ENCODE measurements around the gene RASA3. TPM values are rescaled to one million over a fixed set of nuclear protein-coding genes. Genes with fewer than 3 reads are reported as not detected.
A peak's percentile ranks its signal among the peaks of the same experiment; 100 is the strongest.

RASA3 gene
- total RNA-seq, 1 donor from 2014 or later: 41.1 TPM

DNA sequence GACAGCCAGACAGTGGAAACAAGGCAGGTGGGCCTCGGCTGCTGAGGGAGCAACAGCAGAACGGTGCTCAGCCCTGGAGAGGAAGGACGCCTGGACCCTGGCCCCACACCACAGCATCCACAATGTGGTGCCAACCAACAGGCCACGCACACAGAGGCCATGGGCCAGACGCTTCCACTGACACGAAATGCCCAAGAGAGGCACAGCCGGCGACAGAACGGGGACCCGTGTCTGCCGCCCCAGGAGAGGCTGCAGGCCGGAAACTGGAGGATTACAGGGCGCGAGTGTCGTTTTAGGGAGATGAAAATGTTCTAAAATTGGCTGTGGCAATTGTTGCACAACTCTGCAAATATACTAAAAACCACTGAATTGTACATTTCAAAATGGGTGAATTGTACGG is 69.7 kb downstream of the RASA3 start:
- peaks cover 84% of the 10 kb centered on the region for H3K79me2 ChIP-seq (ENCODE audit: insufficient read depth, low read length)
- no peak for FAIRE-seq
- no peaks in the 10 kb centered on the region for H3K27me3 Mint-ChIP-seq (ENCODE audit: low read depth, unreplicated experiment)
- H3K36me3 ChIP-seq (ENCODE audit: insufficient read depth, low read length): no peaks in the 10 kb centered on the region
- no peaks in the 10 kb centered on the region for H3K27me3 ChIP-seq (ENCODE audit: insufficient read depth, low read length)
- TF ChIP-seq EZH2 (IDR thresholded peaks at IDR 0.05; ENCODE audit: insufficient read depth, low read length): no peak
- H3K9me3 ChIP-seq (ENCODE audit: insufficient read depth, low read depth, low read length): no peaks in the 10 kb centered on the region
- peak overlapping the region; percentile 55 for H3K27ac Mint-ChIP-seq (ENCODE audit: unreplicated experiment)
- no peak overlapping the region for H2AFZ ChIP-seq (ENCODE audit: low read depth, low read length)
- H3K4me2 ChIP-seq (ENCODE audit: low read length): no peak overlapping the region
- no peak overlapping the region for H3K4me3 Mint-ChIP-seq (ENCODE audit: unreplicated experiment)
- H3K27ac ChIP-seq (ENCODE audit: low read depth, low read length): no peak overlapping the region
- H3K4me1 ChIP-seq (ENCODE audit: insufficient read depth, low read length): peaks cover 55% of the 10 kb centered on the region
- no peak for DNase-seq (ENCODE audit: low read depth)
- H3K4me3 ChIP-seq (ENCODE audit: insufficient read depth, low read depth, low read length): no peak overlapping the region
- H4K20me1 ChIP-seq (ENCODE audit: insufficient read depth, low read length): peaks cover 37% of the 10 kb centered on the region
- H3K4me1 Mint-ChIP-seq (ENCODE audit: low read depth, unreplicated experiment): peaks cover 51% of the 10 kb centered on the region
- H3K9me3 Mint-ChIP-seq (ENCODE audit: unreplicated experiment): no peaks in the 10 kb centered on the region
- H3K36me3 Mint-ChIP-seq (ENCODE audit: low read depth, unreplicated experiment): peaks cover 4% of the 10 kb centered on the region
- no peak overlapping the region for H3K9ac ChIP-seq (ENCODE audit: low read length)

DNA sequence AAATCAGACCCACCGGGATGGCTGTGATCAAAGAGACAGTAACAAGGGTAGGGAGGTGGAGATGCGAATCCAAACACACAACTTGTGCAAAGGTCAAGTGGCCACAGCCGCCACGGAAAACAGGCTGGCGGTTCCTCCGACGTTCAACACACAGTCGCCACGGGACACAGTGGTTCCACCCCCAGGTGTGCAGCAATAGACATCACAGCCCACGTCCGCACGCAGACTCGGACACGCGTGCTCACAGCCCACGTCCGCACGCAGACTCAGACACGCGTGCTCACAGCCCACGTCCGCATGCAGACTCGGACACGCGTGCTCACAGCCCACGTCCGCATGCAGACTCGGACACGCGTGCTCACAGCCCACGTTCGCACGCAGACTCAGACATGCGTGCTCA is 70.1 kb downstream of the RASA3 start:
- no peaks in the 10 kb centered on the region for H3K27me3 ChIP-seq (ENCODE audit: insufficient read depth, low read length)
- H3K36me3 Mint-ChIP-seq (ENCODE audit: low read depth, unreplicated experiment): peaks cover 4% of the 10 kb centered on the region
- peak overlapping the region; percentile 55 for H3K27ac Mint-ChIP-seq (ENCODE audit: unreplicated experiment)
- no peak overlapping the region for H2AFZ ChIP-seq (ENCODE audit: low read depth, low read length)
- peaks cover 55% of the 10 kb centered on the region for H3K4me1 ChIP-seq (ENCODE audit: insufficient read depth, low read length)
- no peak overlapping the region for H3K4me3 Mint-ChIP-seq (ENCODE audit: unreplicated experiment)
- DNase-seq (ENCODE audit: low read depth): no peak
- no peaks in the 10 kb centered on the region for H3K9me3 Mint-ChIP-seq (ENCODE audit: unreplicated experiment)
- H3K36me3 ChIP-seq (ENCODE audit: insufficient read depth, low read length): no peaks in the 10 kb centered on the region
- no peak overlapping the region for H3K9ac ChIP-seq (ENCODE audit: low read length)
- no peak overlapping the region for H3K4me2 ChIP-seq (ENCODE audit: low read length)
- no peak for FAIRE-seq
- H3K9me3 ChIP-seq (ENCODE audit: insufficient read depth, low read depth, low read length): no peaks in the 10 kb centered on the region
- H4K20me1 ChIP-seq (ENCODE audit: insufficient read depth, low read length): peaks cover 41% of the 10 kb centered on the region
- peaks cover 85% of the 10 kb centered on the region for H3K79me2 ChIP-seq (ENCODE audit: insufficient read depth, low read length)
- TF ChIP-seq EZH2 (IDR thresholded peaks at IDR 0.05; ENCODE audit: insufficient read depth, low read length): no peak
- TF ChIP-seq, protein P1, sequence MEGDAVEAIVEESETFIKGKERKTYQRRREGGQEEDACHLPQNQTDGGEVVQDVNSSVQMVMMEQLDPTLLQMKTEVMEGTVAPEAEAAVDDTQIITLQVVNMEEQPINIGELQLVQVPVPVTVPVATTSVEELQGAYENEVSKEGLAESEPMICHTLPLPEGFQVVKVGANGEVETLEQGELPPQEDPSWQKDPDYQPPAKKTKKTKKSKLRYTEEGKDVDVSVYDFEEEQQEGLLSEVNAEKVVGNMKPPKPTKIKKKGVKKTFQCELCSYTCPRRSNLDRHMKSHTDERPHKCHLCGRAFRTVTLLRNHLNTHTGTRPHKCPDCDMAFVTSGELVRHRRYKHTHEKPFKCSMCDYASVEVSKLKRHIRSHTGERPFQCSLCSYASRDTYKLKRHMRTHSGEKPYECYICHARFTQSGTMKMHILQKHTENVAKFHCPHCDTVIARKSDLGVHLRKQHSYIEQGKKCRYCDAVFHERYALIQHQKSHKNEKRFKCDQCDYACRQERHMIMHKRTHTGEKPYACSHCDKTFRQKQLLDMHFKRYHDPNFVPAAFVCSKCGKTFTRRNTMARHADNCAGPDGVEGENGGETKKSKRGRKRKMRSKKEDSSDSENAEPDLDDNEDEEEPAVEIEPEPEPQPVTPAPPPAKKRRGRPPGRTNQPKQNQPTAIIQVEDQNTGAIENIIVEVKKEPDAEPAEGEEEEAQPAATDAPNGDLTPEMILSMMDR (IDR thresholded peaks at IDR 0.05; ENCODE audit: insufficient read depth, low read depth, low read length): no peak
- H3K4me1 Mint-ChIP-seq (ENCODE audit: low read depth, unreplicated experiment): peaks cover 49% of the 10 kb centered on the region
- no peak overlapping the region for H3K27ac ChIP-seq (ENCODE audit: low read depth, low read length)
- no peaks in the 10 kb centered on the region for H3K27me3 Mint-ChIP-seq (ENCODE audit: low read depth, unreplicated experiment)
- no peak overlapping the region for H3K4me3 ChIP-seq (ENCODE audit: insufficient read depth, low read depth, low read length)

DNA sequence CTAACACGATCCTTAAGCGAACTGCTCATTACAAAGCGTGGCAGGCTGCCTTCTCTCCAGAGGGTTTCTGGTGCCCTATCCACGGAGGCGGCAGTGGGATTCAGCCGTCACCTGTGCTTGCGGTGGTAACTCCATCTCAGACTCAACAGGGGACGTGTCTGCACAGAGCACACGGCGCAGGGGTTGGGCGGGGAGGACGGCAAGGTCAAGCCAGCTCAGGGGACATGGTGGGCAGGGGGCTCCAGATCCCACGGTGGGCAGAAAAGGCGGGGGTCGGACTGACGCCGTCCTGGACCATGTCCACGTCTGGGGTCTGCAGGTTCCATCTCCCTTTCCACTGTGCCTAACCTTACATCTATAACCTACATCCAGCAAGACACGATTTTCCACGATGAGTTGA is 70.7 kb downstream of the RASA3 start:
- peaks cover 46% of the 10 kb centered on the region for H3K4me1 Mint-ChIP-seq (ENCODE audit: low read depth, unreplicated experiment)
- peaks cover 85% of the 10 kb centered on the region for H3K79me2 ChIP-seq (ENCODE audit: insufficient read depth, low read length)
- no peaks in the 10 kb centered on the region for H3K9me3 Mint-ChIP-seq (ENCODE audit: unreplicated experiment)
- peaks cover 47% of the 10 kb centered on the region for H4K20me1 ChIP-seq (ENCODE audit: insufficient read depth, low read length)
- no peak overlapping the region for H3K9ac ChIP-seq (ENCODE audit: low read length)
- DNase-seq (ENCODE audit: low read depth) (no peak), FAIRE-seq (no peak)
- no peak overlapping the region for H3K4me3 Mint-ChIP-seq (ENCODE audit: unreplicated experiment)
- no peaks in the 10 kb centered on the region for H3K9me3 ChIP-seq (ENCODE audit: insufficient read depth, low read depth, low read length)
- no peak overlapping the region for H3K4me2 ChIP-seq (ENCODE audit: low read length)
- peaks cover 4% of the 10 kb centered on the region for H3K36me3 Mint-ChIP-seq (ENCODE audit: low read depth, unreplicated experiment)
- H3K27me3 ChIP-seq (ENCODE audit: insufficient read depth, low read length): no peaks in the 10 kb centered on the region
- TF ChIP-seq, protein P1 (IDR thresholded peaks at IDR 0.05; ENCODE audit: insufficient read depth, low read depth, low read length): no peak
- TF ChIP-seq EZH2 (IDR thresholded peaks at IDR 0.05; ENCODE audit: insufficient read depth, low read length): no peak
- H2AFZ ChIP-seq (ENCODE audit: low read depth, low read length): no peak overlapping the region
- H3K4me1 ChIP-seq (ENCODE audit: insufficient read depth, low read length): peaks cover 52% of the 10 kb centered on the region
- H3K27ac ChIP-seq (ENCODE audit: low read depth, low read length): no peak overlapping the region
- H3K27ac Mint-ChIP-seq (ENCODE audit: unreplicated experiment): no peak overlapping the region
- no peak overlapping the region for H3K4me3 ChIP-seq (ENCODE audit: insufficient read depth, low read depth, low read length)
- no peaks in the 10 kb centered on the region for H3K36me3 ChIP-seq (ENCODE audit: insufficient read depth, low read length)
- no peaks in the 10 kb centered on the region for H3K27me3 Mint-ChIP-seq (ENCODE audit: low read depth, unreplicated experiment)

All from astrocyte (in vitro differentiated cells and primary cell).